ENCODE data around the gene EEF1A1. TPM values are rescaled to one million over a fixed set of nuclear protein-coding genes. Genes with fewer than 3 reads are reported as not detected.

EEF1A1 gene
- total RNA-seq, 3 donors from 2014 or later = 12,629 to 16,405 (median 13,038) TPM

DNA sequence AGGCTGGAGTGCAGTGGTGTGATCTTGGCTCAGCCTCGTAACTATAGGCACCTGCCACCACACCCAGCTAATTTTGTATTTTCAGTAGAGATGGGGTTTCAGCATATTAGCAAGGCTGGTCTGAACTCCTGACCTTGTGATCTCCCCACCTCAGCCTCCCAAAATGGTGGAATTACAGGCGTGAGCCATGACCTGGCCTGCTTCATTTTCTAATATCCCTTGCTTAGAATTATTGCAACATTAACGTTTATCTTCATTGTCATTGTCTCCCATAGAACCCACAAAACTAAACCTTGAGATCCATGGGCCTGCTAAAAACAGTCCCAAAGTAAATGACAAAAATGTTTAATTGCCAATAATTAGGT is 6.1 kb downstream of the EEF1A1 start:
- no peaks in the 10 kb centered on the region for H3K4me1 ChIP-seq
- peak overlapping the region in 1 of 2 donors; percentile 40 for H3K27ac ChIP-seq

DNA sequence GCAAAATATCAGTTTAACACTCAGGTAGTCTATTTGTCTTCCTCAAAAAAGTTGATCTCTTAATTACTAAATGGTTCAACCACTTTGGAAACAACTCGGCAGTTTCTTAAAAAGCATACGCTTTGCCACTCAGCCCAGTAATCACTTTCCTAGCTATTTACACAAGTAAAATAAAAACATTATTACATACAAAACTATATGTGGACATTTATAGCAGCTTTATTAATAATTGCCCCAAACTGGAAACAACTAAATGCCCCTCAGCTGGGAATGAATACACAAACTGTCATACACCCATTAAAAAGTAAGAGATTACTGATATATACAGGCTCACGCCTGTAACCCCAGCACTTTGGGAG is 7.4 kb downstream of the EEF1A1 start:
- no peak overlapping the region for H3K27ac ChIP-seq
- TF ChIP-seq POLR2AphosphoS5 (IDR thresholded peaks at IDR 0.05) (no peak), POLR2A (IDR thresholded peaks at IDR 0.05) (no peak)
- TF ChIP-seq, protein P1, sequence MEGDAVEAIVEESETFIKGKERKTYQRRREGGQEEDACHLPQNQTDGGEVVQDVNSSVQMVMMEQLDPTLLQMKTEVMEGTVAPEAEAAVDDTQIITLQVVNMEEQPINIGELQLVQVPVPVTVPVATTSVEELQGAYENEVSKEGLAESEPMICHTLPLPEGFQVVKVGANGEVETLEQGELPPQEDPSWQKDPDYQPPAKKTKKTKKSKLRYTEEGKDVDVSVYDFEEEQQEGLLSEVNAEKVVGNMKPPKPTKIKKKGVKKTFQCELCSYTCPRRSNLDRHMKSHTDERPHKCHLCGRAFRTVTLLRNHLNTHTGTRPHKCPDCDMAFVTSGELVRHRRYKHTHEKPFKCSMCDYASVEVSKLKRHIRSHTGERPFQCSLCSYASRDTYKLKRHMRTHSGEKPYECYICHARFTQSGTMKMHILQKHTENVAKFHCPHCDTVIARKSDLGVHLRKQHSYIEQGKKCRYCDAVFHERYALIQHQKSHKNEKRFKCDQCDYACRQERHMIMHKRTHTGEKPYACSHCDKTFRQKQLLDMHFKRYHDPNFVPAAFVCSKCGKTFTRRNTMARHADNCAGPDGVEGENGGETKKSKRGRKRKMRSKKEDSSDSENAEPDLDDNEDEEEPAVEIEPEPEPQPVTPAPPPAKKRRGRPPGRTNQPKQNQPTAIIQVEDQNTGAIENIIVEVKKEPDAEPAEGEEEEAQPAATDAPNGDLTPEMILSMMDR (IDR thresholded peaks at IDR 0.05) = no peak
- no peaks in the 10 kb centered on the region for H3K27me3 ChIP-seq

More for the DNA sequence above, 6.1 kb downstream of the EEF1A1 start:
- DNase-seq (ENCODE audit: low spot score in 2 of 2) = no peak
- Histone ChIP-seq H3K36me3 (no peaks in the 10 kb centered on the region), H3K27me3 (no peaks in the 10 kb centered on the region), H3K9me3 (no peaks in the 10 kb centered on the region), H3K4me3 (no peak overlapping the region)
- intact Hi-C loops (cut with DNase I; ENCODE audit: low total_unique reads) = no loop called here
- TF ChIP-seq POLR2A (IDR thresholded peaks at IDR 0.05) = no peak
- TF ChIP-seq POLR2AphosphoS5 (IDR thresholded peaks at IDR 0.05) = peak in 1 of 3 donors; percentile 3
- TF ChIP-seq, protein P1 (IDR thresholded peaks at IDR 0.05) = no peak

GRCh38 chr6:73511796-73512195 is 9.0 kb downstream of the EEF1A1 start:
- TF ChIP-seq, protein P1 (IDR thresholded peaks at IDR 0.05) = no peak
- TF ChIP-seq POLR2A (IDR thresholded peaks at IDR 0.05) (no peak), POLR2AphosphoS5 (IDR thresholded peaks at IDR 0.05) (no peak)
- intact Hi-C loops (cut with DNase I; ENCODE audit: low total_unique reads) = no loop called here
- no peak for DNase-seq (ENCODE audit: low spot score in 2 of 2)
- H3K27ac ChIP-seq = no peak overlapping the region
- no peaks in the 10 kb centered on the region for H3K36me3 ChIP-seq
- no peaks in the 10 kb centered on the region for H3K27me3 ChIP-seq
- no peaks in the 10 kb centered on the region for H3K9me3 ChIP-seq
- no peak overlapping the region for H3K4me3 ChIP-seq
- H3K4me1 ChIP-seq = no peaks in the 10 kb centered on the region

More for the DNA sequence above, 7.4 kb downstream of the EEF1A1 start:
- Histone ChIP-seq H3K4me3 (no peak overlapping the region), H3K9me3 (no peaks in the 10 kb centered on the region), H3K4me1 (no peaks in the 10 kb centered on the region), H3K36me3 (no peaks in the 10 kb centered on the region)
- DNase-seq (ENCODE audit: low spot score in 2 of 2) = no peak
- intact Hi-C loops (cut with DNase I; ENCODE audit: low total_unique reads) = no loop called here

- H3K27me3 ChIP-seq = no peaks in the 10 kb centered on the region
- H3K9me3 ChIP-seq = no peaks in the 10 kb centered on the region
- no peaks in the 10 kb centered on the region for H3K4me1 ChIP-seq
- no peaks in the 10 kb centered on the region for H3K36me3 ChIP-seq
- TF ChIP-seq POLR2A (IDR thresholded peaks at IDR 0.05) (no peak), POLR2AphosphoS5 (IDR thresholded peaks at IDR 0.05) (no peak)
- TF ChIP-seq, protein P1 (IDR thresholded peaks at IDR 0.05) = no peak
- H3K27ac ChIP-seq = no peak overlapping the region
- intact Hi-C loops (cut with DNase I; ENCODE audit: low total_unique reads) = no loop called here
- no peak for DNase-seq (ENCODE audit: low spot score in 2 of 2)
- H3K4me3 ChIP-seq = no peak overlapping the region
These were observed 11.0 kb downstream of the EEF1A1 start for GRCh38 chr6:73509851-73510250.

GRCh38 chr6:73508776-73509175 is 12.1 kb downstream of the EEF1A1 start:
- Histone ChIP-seq H3K4me3 (no peak overlapping the region), H3K9me3 (no peaks in the 10 kb centered on the region), H3K36me3 (no peaks in the 10 kb centered on the region), H3K4me1 (no peaks in the 10 kb centered on the region), H3K27me3 (no peaks in the 10 kb centered on the region), H3K27ac (no peak overlapping the region)
- intact Hi-C loops (cut with DNase I; ENCODE audit: low total_unique reads) = no loop called here
- TF ChIP-seq POLR2A (IDR thresholded peaks at IDR 0.05) (no peak), POLR2AphosphoS5 (IDR thresholded peaks at IDR 0.05) (no peak)
- TF ChIP-seq, protein P1 (IDR thresholded peaks at IDR 0.05) = no peak
- no peak for DNase-seq (ENCODE audit: low spot score in 2 of 2)

Measured in breast epithelium (tissue), 4 donors.